Stomach (tissue), 9 donors: ENCODE data around the gene CAV2. TPM values are rescaled to one million over a fixed set of nuclear protein-coding genes. Genes with fewer than 3 reads are reported as not detected.

Experiments used
- DNase-seq, 2 donors: peaks; one replicate each; pipeline versions ENCODE4 v3.0.0 to v3.0.0-alpha.2; 2013 to 2019
- H3K27ac ChIP-seq, 5 donors: fragments of 200-600 bp in 4 of 5; sonication (generic) in 4 of 5; one replicate each; pipeline ENCODE4 v1.5.1; 2013 to 2019; ENCODE audit warnings: mild to moderate bottlenecking in 1 of 5, moderate library complexity in 1 of 5
- H3K27me3 ChIP-seq, 3 donors: fragments of 200-600 bp; sonication (generic); one replicate each; pipeline ENCODE4 v1.5.1; 2017 to 2019; ENCODE audit warnings: mixed run types in 1 of 3
- H3K36me3 ChIP-seq, 4 donors: fragments of 200-600 bp; sonication (generic); 1 replicate in 3 of 4; 2 replicates in 1 of 4; pipeline ENCODE4 v1.5.1; 2016 to 2019
- H3K4me1 ChIP-seq, 4 donors: fragments of 200-600 bp; sonication (generic); one replicate each; pipeline ENCODE4 v1.5.1; 2016 to 2019
- H3K4me3 ChIP-seq, 4 donors: fragments of 200-600 bp; sonication (generic) in 3 of 4; one replicate each; pipeline ENCODE4 v1.5.1; 2016 to 2019; ENCODE audit warnings: mild to moderate bottlenecking in 1 of 4
- H3K9me3 ChIP-seq, 4 donors: fragments of 200-600 bp; sonication (generic); one replicate each; pipeline ENCODE4 v1.5.1; 2016 to 2019
- CTCF ChIP-seq, 7 experiments: fragments of 450-650 bp in 4 of 7; fragments of 200-600 bp in 3 of 7; sonication (generic) in 3 of 7; IDR thresholded peaks; one replicate each; pipeline ENCODE4 v1.5.1; 2016 to 2019; ENCODE audit warnings: antibody characterized with exemption in 7 of 7, control low read depth in 2 of 7, mild to moderate bottlenecking in 1 of 7
- EP300 ChIP-seq: sonication (generic); formaldehyde crosslinking; IDR thresholded peaks from one replicate; pipeline ENCODE4 v1.6.1; 2017; ENCODE audit warnings: antibody characterized with exemption
- POLR2A ChIP-seq, 4 donors: fragments of 450-650 bp; IDR thresholded peaks; one replicate each; pipeline ENCODE4 v1.6.1; 2016; ENCODE audit warnings: antibody characterized with exemption in 4 of 4, control low read depth in 2 of 4, mild to moderate bottlenecking in 1 of 4, moderate library complexity in 1 of 4
- POLR2AphosphoS5 ChIP-seq, 3 donors: sonication (generic); formaldehyde crosslinking; IDR thresholded peaks; one replicate each; pipeline ENCODE4 v1.6.1; 2016; ENCODE audit warnings: antibody characterized with exemption in 3 of 3
- WGBS, 5 donors: extraction: QIAGEN DNeasy Blood & Tissue Kit in 3 of 5; methylation state at CpG; one replicate each; pipeline versions ENCODE4 v1.1.5 to v1.1.7; 2013 to 2018; 5-methylcytosine and 5-hydroxymethylcytosine counted together
- intact Hi-C: fragments of 100-400 bp; cut with DNase I; formaldehyde crosslinking; loops from one replicate; pipeline ENCODE4 v1.15.1; 2023; ENCODE audit warnings: low total_unique reads
- polyA plus RNA-seq, 3 donors: library from polyadenylated mRNA; stranded (reverse); fragments of 200-250 nt; gene quantifications; one replicate each; pipeline ENCODE4 v1.2.3, GENCODE V29; 2013
- total RNA-seq, 5 donors: library from RNA; depleted of rRNA; stranded (reverse); fragments of >200 nt; gene quantifications; one replicate each; pipeline versions ENCODE4 v1.1.0 to v1.2.3, GENCODE V29; 2014 to 2016
- donor health status: healthy with polysubstance abuse.
- donor health status: Bipolar disorder and iron deficiency.
- donor health status: healthy.

Gene CAV2
- total and polyA plus RNA-seq, 8 donors: 15.7 to 90.1 (median 27.4) TPM

- no peak for DNase-seq
- WGBS, 5 donors: 76 to 81% (median 78%) methylated on average over 7 of the region's 7 CpGs
- Histone ChIP-seq H3K27ac (no peak overlapping the region), H3K4me3 (no peak overlapping the region), H3K27me3 (no peaks in the 10 kb centered on the region), H3K9me3 (no peaks in the 10 kb centered on the region), H3K4me1 (peaks cover 0 to 46% (median 20%) of the 10 kb centered on the region in 4 donors), H3K36me3 (peaks cover 0 to 11% (median 4%) of the 10 kb centered on the region in 4 donors)
- intact Hi-C loops: no loop called here
- TF ChIP-seq EP300 (no peak), CTCF (IDR thresholded peaks at IDR 0.05) (no peak), POLR2AphosphoS5 (IDR thresholded peaks at IDR 0.05) (no peak), POLR2A (IDR thresholded peaks at IDR 0.05) (no peak)
Measured at GRCh38 chr7:116509982-116510579, 10.5 kb downstream of the CAV2 start.

GRCh38 chr7:116510795-116511194, 11.3 kb downstream of the CAV2 start:
- peaks cover 0 to 43% (median 16%) of the 10 kb centered on the region in 4 donors for H3K4me1 ChIP-seq

GRCh38 chr7:116511552-116512519, 12.3 kb downstream of the CAV2 start:
- WGBS, 5 donors: 40 to 58% (median 49%) methylated on average over 12 of the region's 12 CpGs
- no peaks in the 10 kb centered on the region for H3K27me3 ChIP-seq
- H3K36me3 ChIP-seq: peaks cover 0 to 9% (median 0%) of the 10 kb centered on the region in 4 donors
- peak in 1 of 2 donors; percentile 39 for DNase-seq
- peaks cover 0 to 42% (median 13%) of the 10 kb centered on the region in 4 donors for H3K4me1 ChIP-seq
- intact Hi-C loops: no loop called here
- H3K4me3 ChIP-seq: peak overlapping the region; percentile 29 to 42 (median 34)
- peak overlapping the region; percentile 53 to 78 (median 69) for H3K27ac ChIP-seq
- H3K9me3 ChIP-seq: no peaks in the 10 kb centered on the region
- TF ChIP-seq POLR2A (IDR thresholded peaks at IDR 0.05): no peak
- TF ChIP-seq EP300: no peak
- no peak for TF ChIP-seq POLR2AphosphoS5 (IDR thresholded peaks at IDR 0.05)
- no peak for TF ChIP-seq CTCF (IDR thresholded peaks at IDR 0.05)

More at GRCh38 chr7:116510795-116511194, 11.3 kb downstream of the CAV2 start:
- TF ChIP-seq POLR2AphosphoS5 (IDR thresholded peaks at IDR 0.05) (no peak), POLR2A (IDR thresholded peaks at IDR 0.05) (no peak), EP300 (no peak), CTCF (IDR thresholded peaks at IDR 0.05) (no peak)
- no peaks in the 10 kb centered on the region for H3K27me3 ChIP-seq
- intact Hi-C loops: no loop called here
- no peak for DNase-seq
- no peak overlapping the region for H3K4me3 ChIP-seq
- H3K36me3 ChIP-seq: peaks cover 0 to 11% (median 1%) of the 10 kb centered on the region in 4 donors
- H3K27ac ChIP-seq: peak overlapping the region in 4 of 5 donors; percentile 53 to 78 (median 71)
- H3K9me3 ChIP-seq: no peaks in the 10 kb centered on the region

- no peak for TF ChIP-seq CTCF (IDR thresholded peaks at IDR 0.05)
- peaks cover 0 to under 1% (median 0%) of the 10 kb centered on the region in 4 donors for H3K36me3 ChIP-seq
- 47 to 54% (median 53%) methylated on average over 4 of the region's 4 CpGs for WGBS, 5 donors
- peaks cover 0 to 42% (median 13%) of the 10 kb centered on the region in 4 donors for H3K4me1 ChIP-seq
- no peak for DNase-seq
- intact Hi-C loops: no loop called here
- peak overlapping the region; percentile 17 to 78 (median 69) for H3K27ac ChIP-seq
- no peaks in the 10 kb centered on the region for H3K9me3 ChIP-seq
- H3K4me3 ChIP-seq: peak overlapping the region in 3 of 4 donors; percentile 29 to 42 (median 29)
- no peaks in the 10 kb centered on the region for H3K27me3 ChIP-seq
Measured at GRCh38 chr7:116512520-116513188, 13.1 kb downstream of the CAV2 start.
